ENCODE measurements around the gene MYORG. TPM values are rescaled to one million over a fixed set of nuclear protein-coding genes. Genes with fewer than 3 reads are reported as not detected.

The MYORG gene
- total RNA-seq, 1 experiment from 2014 or later, result 3.0 TPM

DNA sequence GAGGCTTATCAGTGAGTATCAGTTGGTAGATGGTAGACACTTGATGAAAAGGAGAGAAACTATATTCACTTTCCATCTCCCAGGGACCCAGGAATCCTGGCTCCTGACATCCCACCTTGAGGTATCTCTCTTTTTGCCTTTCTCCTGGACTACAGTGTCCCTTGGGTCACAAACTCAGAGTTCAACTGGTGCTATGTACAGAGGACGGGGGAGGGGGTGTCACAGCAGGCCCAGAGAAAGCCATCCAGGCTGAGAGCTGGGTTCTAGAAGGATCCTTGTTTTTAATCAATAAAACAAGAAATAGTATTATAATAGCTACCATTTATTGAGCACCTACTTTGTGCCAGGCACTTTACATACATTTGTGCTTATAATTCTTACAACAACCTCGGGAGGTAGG is 10.3 kb downstream of the MYORG start:
- Histone ChIP-seq H4K20me1 (ENCODE audit: insufficient read depth) (no peaks in the 10 kb centered on the region), H3K4me2 (no peak overlapping the region), H3K79me2 (ENCODE audit: low read depth) (no peaks in the 10 kb centered on the region), H3K36me3 (ENCODE audit: low read depth) (no peaks in the 10 kb centered on the region), H3K9me3 (ENCODE audit: insufficient read depth, low read depth) (no peaks in the 10 kb centered on the region), H3K9me2 (ENCODE audit: insufficient read depth) (no peaks in the 10 kb centered on the region), H3K27ac (no peak overlapping the region), H3K4me3 (no peak overlapping the region), H2AFZ (no peak overlapping the region), H3F3A (ENCODE audit: insufficient read depth, low read depth) (no peaks in the 10 kb centered on the region), H3K27me3 (ENCODE audit: insufficient read depth, low read depth) (no peaks in the 10 kb centered on the region), H3K4me1 (replicated peaks; ENCODE audit: insufficient read depth) (no peaks in the 10 kb centered on the region)
- no peak for DNase-seq
- ChIA-PET POLR2A (ENCODE audit: unreplicated experiment) (no interaction called here), CTCF (interaction anchor here (0.6 kb wide), 1 partner anchor 229 kb away, joined by 7 read pairs; no protein-coding TSS in a partner anchor)
- TF ChIP-seq EZH2 (IDR thresholded peaks at IDR 0.05; ENCODE audit: low read depth), result no peak
- TF ChIP-seq, protein P1, sequence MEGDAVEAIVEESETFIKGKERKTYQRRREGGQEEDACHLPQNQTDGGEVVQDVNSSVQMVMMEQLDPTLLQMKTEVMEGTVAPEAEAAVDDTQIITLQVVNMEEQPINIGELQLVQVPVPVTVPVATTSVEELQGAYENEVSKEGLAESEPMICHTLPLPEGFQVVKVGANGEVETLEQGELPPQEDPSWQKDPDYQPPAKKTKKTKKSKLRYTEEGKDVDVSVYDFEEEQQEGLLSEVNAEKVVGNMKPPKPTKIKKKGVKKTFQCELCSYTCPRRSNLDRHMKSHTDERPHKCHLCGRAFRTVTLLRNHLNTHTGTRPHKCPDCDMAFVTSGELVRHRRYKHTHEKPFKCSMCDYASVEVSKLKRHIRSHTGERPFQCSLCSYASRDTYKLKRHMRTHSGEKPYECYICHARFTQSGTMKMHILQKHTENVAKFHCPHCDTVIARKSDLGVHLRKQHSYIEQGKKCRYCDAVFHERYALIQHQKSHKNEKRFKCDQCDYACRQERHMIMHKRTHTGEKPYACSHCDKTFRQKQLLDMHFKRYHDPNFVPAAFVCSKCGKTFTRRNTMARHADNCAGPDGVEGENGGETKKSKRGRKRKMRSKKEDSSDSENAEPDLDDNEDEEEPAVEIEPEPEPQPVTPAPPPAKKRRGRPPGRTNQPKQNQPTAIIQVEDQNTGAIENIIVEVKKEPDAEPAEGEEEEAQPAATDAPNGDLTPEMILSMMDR (conservative IDR thresholded peaks at IDR 0.05), result no peak
- intact Hi-C loops (cut with micrococcal nuclease; ENCODE audit: unreplicated experiment), result no loop called here
- no TSS peak for BruUV-seq (replicated peaks)

DNA sequence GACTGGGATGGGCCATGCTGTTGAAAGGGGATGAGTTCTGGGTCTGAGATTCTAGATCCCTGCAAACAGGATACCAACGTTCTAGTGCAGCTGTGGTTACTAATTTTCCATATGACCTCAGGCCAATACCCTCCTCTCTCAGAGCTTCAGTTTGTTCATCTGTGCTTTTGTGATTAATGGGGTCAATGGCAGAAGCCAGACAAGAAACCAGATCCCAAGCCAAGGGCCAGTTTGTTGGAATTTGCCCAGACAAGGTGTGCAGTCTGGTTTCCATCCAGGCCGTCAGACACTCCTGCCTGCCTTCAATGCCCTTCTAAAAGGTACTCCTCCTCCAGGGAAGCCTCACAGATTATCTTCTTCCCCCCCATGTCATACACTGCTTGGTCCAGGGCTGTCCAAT is 11.4 kb downstream of the MYORG start:
- Histone ChIP-seq H3K4me1 (replicated peaks; ENCODE audit: insufficient read depth) (no peaks in the 10 kb centered on the region), H2AFZ (no peak overlapping the region), H3K9me2 (ENCODE audit: insufficient read depth) (no peaks in the 10 kb centered on the region), H3K27ac (no peak overlapping the region), H3K4me2 (no peak overlapping the region), H3K79me2 (ENCODE audit: low read depth) (no peaks in the 10 kb centered on the region), H3K27me3 (ENCODE audit: insufficient read depth, low read depth) (no peaks in the 10 kb centered on the region), H3K4me3 (no peak overlapping the region), H3K36me3 (ENCODE audit: low read depth) (no peaks in the 10 kb centered on the region), H4K20me1 (ENCODE audit: insufficient read depth) (no peaks in the 10 kb centered on the region), H3F3A (ENCODE audit: insufficient read depth, low read depth) (no peaks in the 10 kb centered on the region), H3K9me3 (ENCODE audit: insufficient read depth, low read depth) (no peaks in the 10 kb centered on the region)
- CTCF ChIA-PET, result no interaction called here
- intact Hi-C loops (cut with micrococcal nuclease; ENCODE audit: unreplicated experiment), result no loop called here
- POLR2A ChIA-PET (ENCODE audit: unreplicated experiment), result no interaction called here
- no peak for DNase-seq
- BruUV-seq (replicated peaks), result no TSS peak
- TF ChIP-seq, protein P1 (conservative IDR thresholded peaks at IDR 0.05), result no peak
- TF ChIP-seq EZH2 (IDR thresholded peaks at IDR 0.05; ENCODE audit: low read depth), result no peak

DNA sequence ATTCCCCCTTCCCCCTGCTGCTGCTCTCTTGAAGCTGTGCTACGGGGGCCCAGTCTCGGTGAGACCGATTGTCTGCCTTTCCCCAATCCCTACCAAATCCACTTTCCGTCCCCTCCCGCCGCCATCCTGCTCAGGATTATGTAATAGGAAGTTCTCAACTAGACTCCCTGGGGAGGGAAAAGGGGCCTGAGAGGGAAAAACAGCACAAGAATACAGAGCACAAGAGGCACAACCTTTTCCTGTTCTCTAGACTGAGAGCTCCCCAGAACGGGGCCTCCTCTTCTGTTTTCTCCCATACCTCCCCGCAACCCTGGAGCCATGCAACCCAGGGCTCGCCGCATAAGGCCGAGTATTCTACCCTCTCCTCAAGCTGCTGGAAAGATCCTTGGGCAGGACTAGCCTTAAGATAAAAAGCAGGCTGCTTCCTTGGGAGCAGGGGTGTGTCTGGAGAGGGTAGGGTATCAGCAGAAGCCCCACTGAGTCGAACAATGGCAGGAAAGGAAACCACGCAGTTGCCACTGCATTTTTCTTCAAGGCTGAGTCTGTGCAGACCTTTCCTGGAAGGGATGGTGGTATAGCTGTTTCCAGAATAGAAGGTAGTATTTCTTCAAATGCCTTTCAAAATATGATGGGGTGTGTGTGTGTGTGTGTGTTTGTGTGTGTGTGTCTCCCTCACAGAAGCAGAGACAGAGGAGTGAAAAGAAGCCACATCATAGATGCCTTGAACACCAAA is 12.9 kb downstream of the MYORG start:
- no peaks in the 10 kb centered on the region for H3K36me3 ChIP-seq (ENCODE audit: low read depth)
- no peaks in the 10 kb centered on the region for H3K9me3 ChIP-seq (ENCODE audit: insufficient read depth, low read depth)
- H3F3A ChIP-seq (ENCODE audit: insufficient read depth, low read depth), result no peaks in the 10 kb centered on the region
- no peaks in the 10 kb centered on the region for H3K9me2 ChIP-seq (ENCODE audit: insufficient read depth)
- no peak overlapping the region for H3K27ac ChIP-seq
- CTCF ChIA-PET, result no interaction called here
- DNase-seq, result no peak
- no peaks in the 10 kb centered on the region for H4K20me1 ChIP-seq (ENCODE audit: insufficient read depth)
- H3K27me3 ChIP-seq (ENCODE audit: insufficient read depth, low read depth), result no peaks in the 10 kb centered on the region
- TF ChIP-seq, protein P1 (conservative IDR thresholded peaks at IDR 0.05), result no peak
- TF ChIP-seq EZH2 (IDR thresholded peaks at IDR 0.05; ENCODE audit: low read depth), result no peak
- no TSS peak for BruUV-seq (replicated peaks)
- POLR2A ChIA-PET (ENCODE audit: unreplicated experiment), result no interaction called here
- H3K4me3 ChIP-seq, result no peak overlapping the region
- no peak overlapping the region for H3K4me2 ChIP-seq
- no peaks in the 10 kb centered on the region for H3K4me1 ChIP-seq (replicated peaks; ENCODE audit: insufficient read depth)
- no peak overlapping the region for H2AFZ ChIP-seq
- intact Hi-C loops (cut with micrococcal nuclease; ENCODE audit: unreplicated experiment), result no loop called here
- no peaks in the 10 kb centered on the region for H3K79me2 ChIP-seq (ENCODE audit: low read depth)

Data from PC-9 (cell line).